CD4-positive, alpha-beta T cell (primary cell): ENCODE data around the gene FAT1. TPM values are rescaled to one million over a fixed set of nuclear protein-coding genes. Genes with fewer than 3 reads are reported as not detected.

Experiments used
- ATAC-seq: fragments of 200-7000 bp; cut with Tn5 transposase; one replicate; pipeline ENCODE4 v1.10.0; 2022; ENCODE audit warnings: mild to moderate bottlenecking; ENCODE audit not compliant: poor library complexity
- CTCF ChIA-PET: fragments of 350-600 bp; sonication (Branson Sonifier 250); formaldehyde crosslinking; loops from one replicate; lab custom pipeline; 2021; ENCODE audit warnings: antibody characterized with exemption, inconsistent platforms; lab: Charles Lee
- POLR2A ChIA-PET: fragments of 350-600 bp; sonication (Branson Sonifier 250); formaldehyde crosslinking; loops from one replicate; lab custom pipeline; 2021; ENCODE audit warnings: antibody characterized with exemption, inconsistent platforms; lab: Charles Lee
- DNase-seq, 14 experiments: peaks; one replicate each; pipeline ENCODE4 v3.0.0-alpha.2; 2013 to 2020; ENCODE audit warnings: mixed read lengths in 2 of 14
- H3K27ac ChIP-seq, 2 donors: one replicate each; pipeline versions ENCODE4 v1.5.1 to v1.7.0; 2013; ENCODE audit warnings: low read length in 2 of 2, low read depth in 1 of 2, mild to moderate bottlenecking in 1 of 2
- H3K27me3 ChIP-seq, 2 experiments: 1 replicate in 1 of 2; 2 replicates in 1 of 2; pipeline versions ENCODE4 v1.6.1 to v1.7.0; 2013; ENCODE audit warnings: low read length in 2 of 2, control low read depth in 1 of 2, mild to moderate bottlenecking in 1 of 2, moderate library complexity in 1 of 2; ENCODE audit not compliant: insufficient read depth in 2 of 2, control insufficient read depth in 1 of 2
- H3K36me3 ChIP-seq: one replicate; pipeline ENCODE4 v1.6.1; 2013; ENCODE audit warnings: low read length, control low read depth; ENCODE audit not compliant: insufficient read depth
- H3K4me1 ChIP-seq: one replicate; pipeline ENCODE4 v1.6.1; 2013; ENCODE audit warnings: low read length, control low read depth; ENCODE audit not compliant: insufficient read depth
- H3K4me3 ChIP-seq: one replicate; pipeline ENCODE4 v1.5.1; 2013; ENCODE audit warnings: mild to moderate bottlenecking, low read length, moderate library complexity
- H3K9me3 ChIP-seq, 2 experiments: 1 replicate in 1 of 2; 2 replicates in 1 of 2; pipeline versions ENCODE4 v1.6.1 to v1.7.0; 2013; ENCODE audit warnings: low read length in 2 of 2, mild to moderate bottlenecking in 2 of 2, control low read depth in 1 of 2, moderate library complexity in 1 of 2; ENCODE audit not compliant: control insufficient read depth in 1 of 2, insufficient read depth in 1 of 2
- H3K27ac Mint-ChIP-seq: one replicate; pipeline ENCODE4 v1.8.0; 2020; ENCODE audit warnings: mixed read lengths
- H3K27me3 Mint-ChIP-seq: one replicate; pipeline ENCODE4 v1.8.0; 2021; ENCODE audit warnings: mixed read lengths
- H3K36me3 Mint-ChIP-seq: one replicate; pipeline ENCODE4 v1.8.0; 2021; ENCODE audit warnings: low read depth, mixed read lengths
- H3K4me1 Mint-ChIP-seq: one replicate; pipeline ENCODE4 v1.8.0; 2021; ENCODE audit warnings: low read depth, mixed read lengths
- H3K4me3 Mint-ChIP-seq: one replicate; pipeline ENCODE4 v1.8.0; 2020; ENCODE audit warnings: mild to moderate bottlenecking, mixed read lengths
- H3K9me3 Mint-ChIP-seq: one replicate; pipeline ENCODE4 v1.8.0; 2020; ENCODE audit warnings: mixed read lengths
- intact Hi-C, 2 experiments: fragments of 100-400 bp; cut with DNase I in 1 of 2; cut with micrococcal nuclease in 1 of 2; formaldehyde crosslinking; loops; one replicate each; pipeline versions ENCODE4 v1.15.1 to v1.9.0; 2023 to 2025; cut with DNase I, micrococcal nuclease
- total RNA-seq, 174 experiments: library from RNA in 2 of 174; stranded (reverse) in 2 of 174; gene quantifications; one replicate each; pipeline ENCODE4 v1.2.3 and lab custom pipeline; 2021 to 2026
- TF ChIP-seq, protein P1 (sequence below): fragments of 200-600 bp; IDR thresholded peaks from one replicate; pipeline ENCODE4 v1.8.0; 2022; ENCODE audit warnings: antibody characterized with exemption, mild to moderate bottlenecking

Gene FAT1
- total RNA-seq, 2 experiments from 2014 or later, result 0.03 TPM; not detected in 1

DNA sequence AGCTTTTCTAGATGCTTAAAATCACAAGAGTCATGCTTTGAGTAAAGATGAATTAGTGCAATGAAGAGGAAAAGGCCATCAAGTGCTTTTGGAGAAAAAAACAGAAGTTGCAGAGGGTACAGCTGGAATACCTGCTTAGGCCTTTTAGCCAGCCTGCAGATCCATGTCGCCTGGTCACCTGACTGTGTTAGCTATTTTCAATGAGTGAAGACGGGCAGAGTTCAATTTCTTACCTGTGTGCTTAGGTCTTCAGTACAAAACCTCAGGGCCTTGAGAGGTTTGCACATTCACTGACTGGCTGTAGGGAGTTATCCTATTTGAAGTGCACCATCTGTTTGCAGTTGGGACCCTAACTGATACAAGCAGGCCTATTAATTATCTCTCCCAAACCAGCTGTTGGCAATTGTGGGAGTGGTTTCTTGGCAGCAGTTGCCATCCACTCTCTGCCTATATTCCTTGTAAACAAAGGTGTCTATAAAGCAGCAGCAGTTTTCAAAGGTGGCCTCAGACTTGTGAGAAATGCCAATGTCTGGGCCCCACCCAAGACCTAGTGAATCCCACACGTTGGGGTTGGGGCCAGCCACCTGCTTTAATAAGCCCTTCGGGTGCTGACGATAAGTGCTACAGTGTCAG, 16.3 kb upstream of the FAT1 start:
- Histone ChIP-seq H3K4me1 (no peaks in the 10 kb centered on the region), H3K27me3 (no peaks in the 10 kb centered on the region), H3K36me3 (no peaks in the 10 kb centered on the region), H3K4me3 (no peak overlapping the region), H3K27ac (no peak overlapping the region), H3K9me3 (peaks cover 0 to 9% of the 10 kb centered on the region in 2 experiments)
- Mint-ChIP-seq H3K4me3 (no peak overlapping the region), H3K27ac (no peak overlapping the region), H3K4me1 (no peaks in the 10 kb centered on the region), H3K36me3 (no peaks in the 10 kb centered on the region), H3K9me3 (no peaks in the 10 kb centered on the region), H3K27me3 (no peaks in the 10 kb centered on the region)
- ATAC-seq, result no peak
- ChIA-PET CTCF (no interaction called here), POLR2A (no interaction called here)
- intact Hi-C loops, result no loop called here
- DNase-seq, result no peak
- TF ChIP-seq, protein P1, sequence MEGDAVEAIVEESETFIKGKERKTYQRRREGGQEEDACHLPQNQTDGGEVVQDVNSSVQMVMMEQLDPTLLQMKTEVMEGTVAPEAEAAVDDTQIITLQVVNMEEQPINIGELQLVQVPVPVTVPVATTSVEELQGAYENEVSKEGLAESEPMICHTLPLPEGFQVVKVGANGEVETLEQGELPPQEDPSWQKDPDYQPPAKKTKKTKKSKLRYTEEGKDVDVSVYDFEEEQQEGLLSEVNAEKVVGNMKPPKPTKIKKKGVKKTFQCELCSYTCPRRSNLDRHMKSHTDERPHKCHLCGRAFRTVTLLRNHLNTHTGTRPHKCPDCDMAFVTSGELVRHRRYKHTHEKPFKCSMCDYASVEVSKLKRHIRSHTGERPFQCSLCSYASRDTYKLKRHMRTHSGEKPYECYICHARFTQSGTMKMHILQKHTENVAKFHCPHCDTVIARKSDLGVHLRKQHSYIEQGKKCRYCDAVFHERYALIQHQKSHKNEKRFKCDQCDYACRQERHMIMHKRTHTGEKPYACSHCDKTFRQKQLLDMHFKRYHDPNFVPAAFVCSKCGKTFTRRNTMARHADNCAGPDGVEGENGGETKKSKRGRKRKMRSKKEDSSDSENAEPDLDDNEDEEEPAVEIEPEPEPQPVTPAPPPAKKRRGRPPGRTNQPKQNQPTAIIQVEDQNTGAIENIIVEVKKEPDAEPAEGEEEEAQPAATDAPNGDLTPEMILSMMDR, result no peak

DNA sequence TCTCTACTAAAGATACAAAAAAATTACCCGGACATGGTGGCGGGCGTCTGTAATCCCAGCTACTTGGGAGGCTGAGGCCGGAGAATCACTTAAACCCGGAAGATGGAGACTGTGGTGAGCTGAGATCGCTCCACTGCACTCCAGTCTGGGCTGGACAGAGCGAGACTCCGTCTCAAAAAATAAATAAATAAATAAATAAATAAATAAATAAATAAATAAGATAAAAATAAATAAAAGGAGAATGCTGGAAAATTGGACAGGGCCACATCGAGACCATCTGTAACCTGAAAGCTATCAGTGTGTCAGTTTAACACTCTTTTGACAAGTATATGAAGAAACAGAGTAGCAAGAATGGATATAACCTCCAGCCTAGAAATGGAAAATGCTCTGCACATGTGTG, 15.7 kb upstream of the FAT1 start:
- CTCF ChIA-PET, result no interaction called here
- DNase-seq (no peak), ATAC-seq (no peak)
- no peak overlapping the region for H3K4me3 Mint-ChIP-seq
- H3K4me3 ChIP-seq, result no peak overlapping the region
- no peaks in the 10 kb centered on the region for H3K9me3 Mint-ChIP-seq
- no peaks in the 10 kb centered on the region for H3K4me1 Mint-ChIP-seq
- intact Hi-C loops, result no loop called here
- no peaks in the 10 kb centered on the region for H3K36me3 ChIP-seq
- H3K4me1 ChIP-seq, result no peaks in the 10 kb centered on the region
- TF ChIP-seq, protein P1, result no peak
- H3K9me3 ChIP-seq, result peaks cover 0 to 11% of the 10 kb centered on the region in 2 experiments
- H3K27ac Mint-ChIP-seq, result no peak overlapping the region
- H3K27ac ChIP-seq, result no peak overlapping the region
- H3K27me3 ChIP-seq, result no peaks in the 10 kb centered on the region
- POLR2A ChIA-PET, result no interaction called here
- H3K36me3 Mint-ChIP-seq, result no peaks in the 10 kb centered on the region
- H3K27me3 Mint-ChIP-seq, result no peaks in the 10 kb centered on the region

DNA sequence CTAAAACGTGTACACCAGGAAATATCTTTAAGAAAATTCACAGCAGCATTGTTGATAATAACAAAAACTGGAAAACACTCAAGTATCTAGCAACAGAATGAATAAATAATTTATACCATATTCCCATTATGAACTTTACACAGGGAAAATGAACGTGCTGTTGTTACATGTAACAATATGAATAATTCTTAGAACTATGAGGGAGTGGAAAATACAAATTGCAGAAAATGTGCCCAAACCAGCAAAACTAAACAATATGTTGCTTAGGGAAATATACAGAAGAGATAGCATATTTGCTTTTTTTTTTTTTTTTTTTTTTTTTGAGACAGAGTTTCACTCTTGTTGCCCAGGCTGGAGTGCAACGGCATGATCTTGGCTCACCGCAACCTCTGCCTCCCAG, 14.8 kb upstream of the FAT1 start:
- CTCF ChIA-PET, result no interaction called here
- Histone ChIP-seq H3K4me3 (no peak overlapping the region), H3K9me3 (peaks cover 0 to 11% of the 10 kb centered on the region in 2 experiments), H3K4me1 (no peaks in the 10 kb centered on the region), H3K27me3 (no peaks in the 10 kb centered on the region), H3K36me3 (no peaks in the 10 kb centered on the region), H3K27ac (no peak overlapping the region)
- no peaks in the 10 kb centered on the region for H3K4me1 Mint-ChIP-seq
- ATAC-seq, result no peak
- no peaks in the 10 kb centered on the region for H3K27me3 Mint-ChIP-seq
- H3K36me3 Mint-ChIP-seq, result no peaks in the 10 kb centered on the region
- POLR2A ChIA-PET, result no interaction called here
- TF ChIP-seq, protein P1, result no peak
- no peak overlapping the region for H3K27ac Mint-ChIP-seq
- intact Hi-C loops, result no loop called here
- no peaks in the 10 kb centered on the region for H3K9me3 Mint-ChIP-seq
- DNase-seq, result no peak
- H3K4me3 Mint-ChIP-seq, result no peak overlapping the region
